Measurements from ENCODE around the gene COL6A3.
"Not testable (repeated sequence)": the region's sequence is repeated elsewhere in the genome, so short reads cannot be mapped to it uniquely, and the experiment has no call there.

The COL6A3 gene

GRCh38 chr2:237378650-237379049, 35.3 kb downstream of the COL6A3 start:
- DNase-seq, result no peak

- DNase-seq, result no peak
These were observed 39.5 kb downstream of the COL6A3 start for GRCh38 chr2:237374284-237375060.

- no peak for DNase-seq
These were observed 42.1 kb downstream of the COL6A3 start for GRCh38 chr2:237371856-237372255.

GRCh38 chr2:237365671-237366070, 48.3 kb downstream of the COL6A3 start:
- no peak for DNase-seq

GRCh38 chr2:237364655-237365054, 49.3 kb downstream of the COL6A3 start:
- DNase-seq, result no peak

- no peak for DNase-seq
These were observed 52.6 kb downstream of the COL6A3 start for GRCh38 chr2:237361194-237362004.

GRCh38 chr2:237359894-237360780, 53.8 kb downstream of the COL6A3 start:
- no peak for DNase-seq

GRCh38 chr2:237359518-237359840, 54.5 kb downstream of the COL6A3 start:
- no peak for DNase-seq

- DNase-seq, result no peak
These were observed 55.0 kb downstream of the COL6A3 start for GRCh38 chr2:237358721-237359517.

- no peak for DNase-seq
These were observed 58.3 kb downstream of the COL6A3 start for GRCh38 chr2:237355701-237356100.

GRCh38 chr2:237354892-237355291, 59.1 kb downstream of the COL6A3 start:
- no peak for DNase-seq

GRCh38 chr2:237354172-237354571, 59.8 kb downstream of the COL6A3 start:
- DNase-seq, result not testable (repeated sequence)

- no peak for DNase-seq
These were observed 60.7 kb downstream of the COL6A3 start for GRCh38 chr2:237353215-237353614.

- no peak for DNase-seq
These were observed 61.6 kb downstream of the COL6A3 start for GRCh38 chr2:237352279-237352845.

- no peak for DNase-seq
These were observed 62.2 kb downstream of the COL6A3 start for GRCh38 chr2:237351796-237352195.

- no peak for DNase-seq
These were observed 62.9 kb downstream of the COL6A3 start for GRCh38 chr2:237351046-237351445.

GRCh38 chr2:237350597-237350996, 63.4 kb downstream of the COL6A3 start:
- DNase-seq, result no peak

GRCh38 chr2:237350070-237350469, 63.9 kb downstream of the COL6A3 start:
- DNase-seq, result no peak

- no peak for DNase-seq
These were observed 65.6 kb downstream of the COL6A3 start for GRCh38 chr2:237348281-237348865.

GRCh38 chr2:237345891-237346640, 67.9 kb downstream of the COL6A3 start:
- DNase-seq, result no peak

GRCh38 chr2:237345411-237345810, 68.6 kb downstream of the COL6A3 start:
- DNase-seq, result no peak

All from T-helper 2 cell (primary cell).